NK-92 (cell line): ENCODE results near the gene NADK2.
"Not testable (repeated sequence)": the region's sequence is repeated elsewhere in the genome, so short reads cannot be mapped to it uniquely, and the experiment has no call there.

Experiments used
- DNase-seq: peaks from one replicate; lab custom pipeline; 2025; ENCODE audit not compliant: unreplicated experiment; lab: John Stamatoyannopoulos, UW

NADK2 gene

DNA sequence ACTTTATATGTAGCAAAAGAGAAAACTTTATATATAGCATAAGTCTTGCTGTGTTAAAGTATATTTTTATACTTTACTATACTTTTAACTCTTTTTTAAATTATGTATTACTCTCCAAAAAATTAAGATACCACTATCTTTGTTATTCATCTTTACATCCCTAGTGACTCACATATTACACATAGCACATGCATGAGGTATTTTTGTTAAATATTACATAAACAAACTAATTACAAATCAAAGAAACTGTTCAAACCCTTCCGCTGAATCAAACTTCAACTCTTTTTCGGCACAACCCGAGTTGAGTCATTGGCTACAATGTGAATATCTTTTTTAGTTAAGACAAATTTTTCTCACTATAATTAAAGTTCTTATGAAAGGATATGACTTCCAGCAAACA is 32.1 kb downstream of the NADK2 start:
- DNase-seq: no peak

DNA sequence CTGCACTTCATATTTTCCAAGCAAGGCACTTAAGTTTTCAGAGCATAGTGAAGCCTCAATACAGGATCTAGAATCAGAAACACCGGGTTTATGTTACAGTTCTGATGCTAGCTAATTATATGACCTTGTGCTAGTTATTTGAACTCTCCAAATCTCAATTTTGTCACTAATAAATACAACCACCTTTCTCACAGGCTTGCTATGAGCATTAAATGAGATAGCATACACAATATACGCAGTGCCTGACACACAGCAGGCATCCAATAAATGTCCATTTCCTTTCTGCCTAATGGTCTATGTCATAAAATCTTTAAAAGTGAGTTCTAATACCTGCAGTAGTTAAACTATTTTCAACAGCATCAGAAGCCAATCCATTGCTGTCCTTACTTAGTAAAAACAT is 32.9 kb downstream of the NADK2 start:
- no peak for DNase-seq

DNA sequence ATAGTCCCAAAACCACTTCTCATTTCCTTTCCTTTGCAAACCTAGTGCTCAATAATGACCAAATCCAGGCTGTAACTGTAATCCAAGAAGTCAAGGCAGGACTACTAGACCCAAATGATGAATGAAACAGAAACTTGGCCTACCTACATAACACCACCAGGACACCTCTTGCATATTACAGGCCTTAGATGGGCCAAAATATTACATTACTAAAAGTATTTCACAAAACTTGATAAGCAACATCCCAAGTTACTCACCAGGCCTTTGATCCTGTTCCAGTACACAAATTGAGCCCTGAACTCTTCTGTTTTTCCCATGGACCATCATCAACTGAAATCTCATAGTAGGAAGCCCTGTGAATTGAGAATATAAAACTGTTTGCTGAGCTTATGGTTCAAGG is 34.8 kb downstream of the NADK2 start:
- no peak for DNase-seq

DNA sequence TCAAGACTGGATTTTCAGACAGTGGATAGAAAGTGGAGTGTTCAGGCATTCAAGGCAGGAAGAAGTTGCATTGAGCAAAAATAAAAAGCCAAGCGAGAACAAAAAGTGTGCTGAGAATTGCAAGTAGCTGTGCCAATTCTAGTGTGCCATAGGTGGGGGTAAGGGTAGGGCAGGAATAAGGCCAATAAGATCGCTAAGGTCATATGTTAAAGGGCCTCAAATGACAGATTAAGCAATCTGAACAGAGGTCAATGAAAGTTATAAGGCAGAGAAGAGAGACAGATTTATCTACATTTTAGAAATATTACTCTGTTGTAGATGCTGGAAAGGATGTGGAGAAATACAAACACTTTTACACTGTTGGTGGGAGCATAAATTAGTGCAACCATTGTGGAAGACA is 36.4 kb downstream of the NADK2 start:
- DNase-seq: no peak

DNA sequence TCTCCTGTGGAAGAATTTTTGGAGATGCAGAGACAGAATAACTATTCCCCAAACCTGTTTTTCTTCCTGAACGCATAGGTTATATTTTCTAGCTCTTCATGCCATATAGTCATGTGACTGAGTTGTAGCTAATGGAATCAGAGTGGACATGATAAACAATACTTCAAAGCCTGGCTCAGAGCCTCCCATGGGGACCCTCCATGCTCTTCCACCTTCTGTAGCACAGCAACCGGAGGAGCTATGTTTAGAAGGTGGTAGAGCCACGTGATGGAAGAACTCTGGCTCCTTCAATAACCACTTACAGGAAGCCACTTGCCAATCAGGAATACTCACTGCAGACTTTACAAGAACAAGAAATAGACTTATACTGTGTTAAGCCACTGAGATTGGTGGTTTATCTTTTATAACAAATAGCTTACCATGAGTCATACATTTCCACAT is 39.2 kb downstream of the NADK2 start:
- no peak for DNase-seq

DNA sequence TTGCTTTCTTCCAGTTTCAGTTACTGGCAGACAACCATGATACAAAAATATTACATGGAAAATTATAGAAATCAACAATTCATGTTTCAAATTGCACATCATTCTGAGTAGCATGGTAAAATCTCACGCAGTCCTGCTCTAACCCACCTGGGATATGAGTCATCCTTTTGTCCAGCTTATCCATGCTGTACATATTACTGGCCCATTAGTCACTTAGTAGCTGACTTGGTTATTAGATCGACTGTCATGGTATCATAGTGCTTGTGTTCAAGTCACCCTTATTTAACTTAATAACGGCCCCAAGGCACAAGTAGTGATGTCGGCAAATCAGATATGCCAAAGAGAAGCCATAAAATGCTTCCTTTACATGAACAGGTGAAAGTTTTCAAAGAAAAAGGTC is 41.2 kb downstream of the NADK2 start:
- no peak for DNase-seq

DNA sequence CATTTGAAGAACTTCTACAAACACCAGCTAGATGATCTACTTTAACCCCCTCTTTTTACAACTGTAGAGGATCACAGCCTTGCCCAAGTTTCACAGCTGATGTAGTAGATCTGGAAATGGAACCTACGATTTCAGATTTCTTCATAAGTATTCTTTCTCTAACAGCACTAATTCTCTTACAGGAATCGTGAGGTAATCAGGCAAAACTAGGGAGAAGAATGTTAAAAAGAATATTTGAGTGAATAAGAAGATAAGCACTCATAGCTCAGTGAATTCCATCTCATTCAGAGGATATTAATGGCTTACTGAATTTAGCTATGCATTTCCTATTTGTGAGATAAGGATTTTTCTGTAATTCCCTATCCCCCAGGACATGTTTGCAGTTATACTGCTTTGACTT is 42.1 kb downstream of the NADK2 start:
- no peak for DNase-seq

DNA sequence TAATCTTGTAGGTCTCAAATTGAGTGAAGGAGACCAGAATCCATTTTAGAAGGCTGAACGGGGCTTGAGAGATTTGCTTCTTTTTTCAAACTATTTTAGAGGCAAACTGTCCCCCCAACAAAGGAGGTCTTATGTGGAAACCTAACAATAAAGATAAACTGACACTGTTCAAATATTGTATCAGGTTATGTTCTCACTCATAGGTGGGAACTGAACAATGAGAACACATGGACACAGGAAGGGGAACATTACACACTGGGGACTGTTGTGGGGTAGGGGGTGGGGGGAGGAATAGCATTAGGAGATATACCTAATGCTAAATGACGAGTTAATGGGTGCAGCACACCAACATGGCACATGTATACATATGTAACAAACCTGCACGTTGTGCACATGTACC is 42.9 kb downstream of the NADK2 start:
- not testable (repeated sequence) for DNase-seq

DNA sequence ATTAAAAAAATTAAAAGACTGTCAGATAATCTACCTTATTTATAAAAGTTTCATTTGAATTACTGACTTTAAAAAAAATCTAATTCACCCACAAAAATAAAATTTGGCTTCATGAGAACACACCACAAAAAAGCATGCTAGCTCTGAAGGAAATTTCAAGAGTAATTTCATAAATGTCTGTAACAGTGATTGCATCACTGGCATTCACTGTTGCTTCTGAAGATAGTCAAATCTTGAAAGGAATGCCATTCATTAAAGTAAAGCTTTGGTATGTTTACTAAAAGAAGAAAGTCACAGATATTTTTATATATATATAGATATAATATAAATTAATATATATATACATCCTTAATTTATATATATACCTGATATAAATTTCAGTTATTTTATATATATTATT is 43.4 kb downstream of the NADK2 start:
- no peak for DNase-seq

DNA sequence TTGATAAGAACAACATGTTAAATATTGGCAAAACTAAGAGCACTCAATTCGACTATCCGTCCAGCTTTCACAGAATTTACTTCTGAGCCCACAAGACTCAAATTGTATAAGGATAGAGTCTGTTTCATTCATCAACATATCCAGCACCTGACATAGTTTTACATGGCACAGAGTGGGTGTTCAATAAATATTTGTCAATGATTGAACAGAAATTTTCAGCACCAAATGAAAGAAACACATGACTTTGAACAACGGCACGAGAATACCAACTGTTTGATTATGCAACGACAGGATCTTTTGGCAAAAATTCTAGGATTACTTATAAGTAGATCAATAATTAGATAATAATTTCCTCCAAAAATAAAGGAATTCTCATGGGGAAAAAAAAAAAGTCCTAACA is 48.0 kb downstream of the NADK2 start:
- no peak for DNase-seq

DNA sequence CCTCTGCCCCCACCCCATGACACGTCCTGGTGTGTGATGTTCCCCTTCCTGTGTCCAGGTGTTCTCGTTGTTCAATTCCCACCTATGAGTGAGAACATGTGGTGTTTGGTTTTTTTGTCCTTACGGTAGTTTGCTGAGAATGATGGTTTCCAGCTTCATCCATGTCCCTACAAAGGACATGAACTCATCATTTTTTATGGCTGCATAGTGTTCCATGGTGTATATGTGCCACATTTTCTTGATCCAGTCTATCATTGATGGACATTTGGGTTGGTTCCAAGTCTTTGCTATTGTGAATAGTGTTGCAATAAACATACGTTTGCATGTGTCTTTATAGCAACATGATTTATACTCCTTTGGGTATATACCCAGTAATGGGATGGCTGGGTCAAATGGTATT is 57.3 kb downstream of the NADK2 start:
- not testable (repeated sequence) for DNase-seq

DNA sequence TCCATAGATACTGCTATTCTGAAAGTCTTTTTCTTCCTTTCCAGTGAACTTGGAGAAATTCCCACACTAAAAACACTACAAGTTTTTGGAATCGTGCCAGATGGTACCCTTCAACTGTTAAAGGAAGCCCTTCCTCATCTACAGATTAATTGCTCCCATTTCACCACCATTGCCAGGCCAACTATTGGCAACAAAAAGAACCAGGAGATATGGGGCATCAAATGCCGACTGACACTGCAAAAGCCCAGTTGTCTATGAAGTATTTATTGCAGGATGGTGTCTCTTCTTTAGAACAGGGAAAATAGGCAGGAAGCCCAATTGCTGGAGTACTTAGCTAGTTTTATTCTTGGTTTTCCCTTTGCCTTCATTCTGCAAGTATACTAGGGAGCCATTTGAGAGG is 60.0 kb downstream of the NADK2 start:
- no peak for DNase-seq

DNA sequence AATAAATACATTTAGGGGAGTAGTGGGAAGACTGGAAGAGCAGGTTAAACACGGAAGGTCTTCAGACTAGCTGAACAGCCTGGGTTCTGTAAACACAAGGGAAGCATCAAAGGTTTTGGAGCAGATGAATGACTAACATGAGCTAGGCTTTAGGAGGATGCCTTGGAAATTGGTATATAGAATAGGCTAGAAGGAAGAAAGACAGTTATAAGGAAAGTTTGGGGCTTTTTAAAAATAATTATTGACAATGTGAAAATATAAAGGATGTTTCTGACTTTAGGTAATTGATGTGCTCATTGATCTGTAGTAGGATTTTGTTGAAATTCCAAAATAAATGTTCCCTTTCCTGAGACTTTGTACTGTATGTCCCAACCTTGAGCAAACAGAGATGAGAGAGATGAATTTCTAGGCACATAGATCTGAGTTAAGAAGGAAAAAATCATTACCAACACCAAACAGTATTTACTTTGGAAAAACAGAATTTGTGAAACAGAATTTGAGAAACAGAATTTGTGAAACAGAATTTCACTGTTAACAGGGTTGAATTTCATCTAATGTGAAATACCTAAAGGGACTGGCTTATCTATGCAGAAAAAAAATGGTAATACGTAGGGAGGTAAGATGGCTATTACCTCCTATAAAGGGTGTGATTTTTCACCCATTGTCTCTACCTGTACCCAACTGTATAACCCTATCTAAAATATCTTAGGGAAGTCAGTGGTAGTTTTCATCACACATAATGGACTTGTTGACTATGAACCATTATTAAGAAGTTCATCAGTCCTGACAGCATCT is 61.0 kb downstream of the NADK2 start:
- DNase-seq: no peak

DNA sequence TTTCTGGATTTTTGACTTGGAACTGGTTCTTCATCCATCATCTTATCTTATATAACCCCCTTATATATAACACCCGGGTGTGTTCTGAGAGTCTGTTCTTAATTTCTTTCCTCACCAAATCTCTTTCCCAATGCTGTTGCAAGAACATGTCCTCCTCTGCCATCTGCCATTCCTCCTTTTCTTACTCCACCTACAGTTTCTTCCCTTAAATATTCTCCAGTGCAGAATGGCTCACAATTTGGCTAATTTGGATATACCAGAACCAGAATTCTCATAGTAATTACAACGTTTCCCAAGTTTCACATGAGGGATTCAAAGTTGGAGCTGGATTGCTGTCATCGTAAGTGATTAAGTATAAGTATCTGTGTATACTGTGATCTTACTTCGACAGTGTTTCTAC is 61.8 kb downstream of the NADK2 start:
- DNase-seq: no peak

DNA sequence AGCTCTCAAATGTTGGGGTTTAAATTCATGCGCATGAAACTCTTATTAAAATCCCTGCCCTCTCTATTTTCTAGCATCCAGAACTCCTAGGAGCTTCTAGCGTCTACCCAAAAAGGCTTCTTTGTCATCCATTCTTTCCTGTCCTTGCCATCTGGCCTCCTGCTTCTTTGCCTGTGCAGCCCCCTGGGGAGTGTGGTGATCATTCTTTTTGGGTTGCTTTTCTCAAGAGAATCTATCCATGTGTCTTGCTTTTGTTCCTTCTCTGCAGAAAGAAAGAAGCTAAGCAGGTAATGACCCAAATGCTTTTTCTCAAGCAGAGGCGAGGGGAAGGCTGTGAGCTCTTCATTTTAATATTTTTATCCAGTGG is 63.2 kb downstream of the NADK2 start:
- DNase-seq: no peak

DNA sequence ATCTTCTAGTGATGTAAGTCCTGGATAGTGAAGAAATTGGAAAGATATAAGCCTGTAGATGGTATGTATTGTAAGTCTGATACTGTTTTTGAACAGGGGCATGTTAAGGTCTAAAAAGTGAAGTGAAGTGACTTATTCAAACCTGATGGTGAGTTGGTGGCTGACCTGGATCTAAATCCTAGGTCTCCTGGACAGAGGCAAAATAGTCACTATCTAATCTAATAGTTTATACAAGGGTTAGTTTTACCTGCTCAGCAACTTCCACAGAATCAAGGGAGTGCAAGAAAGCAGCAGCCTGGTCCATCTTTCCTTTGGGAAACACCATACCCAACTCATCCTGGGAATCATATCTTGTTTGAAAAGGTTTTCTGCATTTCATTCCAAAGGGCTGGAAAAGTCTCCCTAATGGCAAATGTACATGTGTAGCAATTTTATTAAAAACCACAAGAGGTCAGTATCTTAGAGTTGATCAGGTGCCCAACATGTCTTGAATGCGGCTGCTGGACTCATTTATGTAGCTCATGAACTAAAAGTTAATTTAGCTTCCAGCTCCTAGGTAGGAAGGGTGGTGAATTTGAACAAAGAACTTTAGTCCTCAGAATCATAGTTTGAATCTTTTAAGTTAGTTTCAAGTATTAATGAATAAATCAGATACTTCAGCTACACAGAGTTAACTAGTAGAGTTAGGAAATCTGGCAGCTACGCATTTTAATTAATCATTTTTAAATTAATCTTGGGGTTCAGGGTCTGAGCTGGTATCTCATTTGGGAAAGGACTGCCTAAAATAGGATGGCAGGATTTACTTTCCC is 63.8 kb downstream of the NADK2 start:
- no peak for DNase-seq

DNA sequence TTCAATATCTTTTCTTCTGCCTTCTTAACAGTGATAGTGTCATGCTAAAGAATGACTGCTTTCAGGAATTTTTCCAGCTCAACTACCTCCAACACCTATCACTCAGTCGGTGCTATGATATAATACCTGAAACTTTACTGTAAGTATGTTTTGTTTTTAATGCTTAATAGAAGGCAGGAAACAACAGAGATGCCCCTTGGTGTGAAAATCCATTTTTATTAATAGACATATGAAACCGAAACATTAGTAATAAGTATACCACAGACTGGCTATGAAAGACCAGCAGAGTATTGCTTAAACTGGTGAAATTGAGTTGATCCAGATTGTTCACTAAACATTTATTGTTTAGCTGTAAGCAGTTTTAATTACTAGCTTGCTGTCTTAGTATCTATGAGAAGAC is 64.6 kb downstream of the NADK2 start:
- no peak for DNase-seq

DNA sequence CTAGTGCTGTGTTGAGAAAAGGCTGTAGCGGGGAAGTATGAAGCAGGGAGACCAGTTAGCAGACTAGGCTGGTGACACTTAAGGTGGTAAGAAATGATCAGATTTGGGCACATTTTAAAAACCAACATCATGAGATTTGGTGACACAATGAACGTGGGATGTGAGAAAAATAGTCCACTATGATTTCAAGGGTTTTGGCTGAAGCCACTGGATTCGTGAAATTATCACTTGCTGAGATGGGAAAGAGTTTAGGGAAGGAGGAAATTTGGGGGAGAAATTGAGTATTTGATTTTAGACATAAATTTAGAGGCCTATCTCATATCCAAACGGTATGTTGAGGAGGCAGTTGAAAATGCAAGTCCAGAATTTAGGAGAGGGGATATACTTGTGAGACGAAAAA is 66.7 kb downstream of the NADK2 start:
- DNase-seq: no peak

DNA sequence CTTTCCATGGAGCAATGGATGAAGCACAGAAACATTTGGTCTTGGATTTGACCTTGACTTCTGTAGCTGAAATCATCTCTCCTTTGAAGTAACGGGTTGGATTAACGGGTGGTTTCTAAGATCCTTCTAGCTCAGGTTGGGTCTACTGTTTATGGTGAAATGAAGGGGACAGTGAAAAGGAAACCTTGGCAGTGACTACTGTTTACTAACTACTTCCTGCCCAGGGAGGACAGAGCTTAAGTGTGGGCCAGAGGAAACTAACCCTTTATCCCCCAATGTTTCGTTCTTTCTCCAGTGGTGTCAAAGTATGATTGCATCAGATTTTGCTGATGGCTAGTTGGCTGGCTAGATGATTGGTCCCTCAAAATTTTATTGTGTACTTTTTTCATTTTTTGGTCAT is 67.6 kb downstream of the NADK2 start:
- DNase-seq: no peak

DNA sequence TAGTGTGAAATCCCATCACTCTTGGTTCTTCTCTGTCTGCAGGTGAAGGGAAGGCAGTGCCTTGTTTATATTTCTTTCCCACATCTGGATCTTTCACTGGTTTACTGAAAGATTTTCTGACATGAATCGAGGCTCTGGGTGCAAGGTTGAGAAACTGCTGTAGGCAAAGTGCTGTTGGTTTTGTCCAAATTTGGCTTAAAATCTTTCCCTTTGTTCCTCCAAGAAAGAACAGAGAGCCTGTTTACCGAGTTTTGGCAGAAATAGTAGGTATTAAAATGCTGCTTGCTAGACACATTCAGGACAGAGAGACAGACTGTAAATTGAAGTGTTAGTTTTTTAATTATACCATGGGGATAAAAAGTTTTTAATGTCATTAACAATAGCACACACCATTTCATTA is 68.3 kb downstream of the NADK2 start:
- no peak for DNase-seq

DNA sequence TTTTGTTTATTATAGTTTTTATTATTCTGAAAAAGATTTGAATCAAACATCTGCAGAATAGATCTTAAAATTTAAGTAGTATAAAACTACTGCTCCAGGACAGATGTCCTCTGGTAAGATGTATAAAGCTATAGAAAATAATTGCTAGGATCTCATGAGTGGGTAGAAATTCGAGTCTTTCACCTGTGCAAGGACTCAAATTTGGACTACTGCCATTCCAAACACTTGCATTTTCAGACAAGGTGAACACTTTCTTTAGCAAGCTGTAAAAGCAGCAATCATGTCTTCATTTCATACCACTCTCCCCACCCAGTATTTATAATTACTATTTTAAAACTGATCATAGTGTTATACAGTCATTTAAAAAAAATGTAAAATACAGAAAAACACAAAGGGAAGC is 69.1 kb downstream of the NADK2 start:
- DNase-seq: no peak

DNA sequence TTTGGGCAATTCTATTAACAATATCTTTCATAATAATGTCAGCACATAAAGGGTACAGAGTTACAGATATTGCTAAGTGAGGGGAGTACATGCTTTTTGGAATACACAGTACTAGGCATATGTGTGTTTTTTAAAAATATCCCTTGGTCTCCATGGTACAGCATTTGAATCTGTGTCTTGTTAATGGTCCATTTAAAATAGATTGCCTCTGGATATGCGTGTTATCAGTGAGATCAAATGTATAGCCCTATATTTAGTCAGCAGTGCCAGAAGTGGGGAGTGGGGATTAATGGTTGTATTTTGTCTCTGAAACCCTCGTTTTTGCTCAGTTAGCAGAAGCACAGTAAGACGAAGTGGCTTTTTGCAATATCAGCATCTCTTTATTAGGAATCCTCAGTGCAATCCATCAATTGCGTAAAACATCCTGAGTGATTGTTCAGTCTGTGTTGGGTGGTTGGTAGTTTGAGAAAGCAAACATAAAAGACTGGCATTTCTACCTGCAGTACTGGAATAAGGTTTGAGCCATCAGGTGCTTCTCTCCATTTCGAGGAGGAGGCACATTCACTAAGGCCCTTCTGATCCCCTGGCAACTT is 70.8 kb downstream of the NADK2 start:
- DNase-seq: no peak
